Activated CD8-positive, alpha-beta memory T cell treated with anti-CD3 and anti-CD28 coated beads, Interleukin-2, amount 50 U/mL, for 48 hours (primary cell): ENCODE data around the gene PPM1H.
"Not testable (repeated sequence)": the region's sequence is repeated elsewhere in the genome, so short reads cannot be mapped to it uniquely, and the experiment has no call there.

Experiments used
- DNase-seq: peaks from one replicate; pipeline ENCODE4 v3.0.0-alpha.2; 2020

Gene PPM1H

DNA sequence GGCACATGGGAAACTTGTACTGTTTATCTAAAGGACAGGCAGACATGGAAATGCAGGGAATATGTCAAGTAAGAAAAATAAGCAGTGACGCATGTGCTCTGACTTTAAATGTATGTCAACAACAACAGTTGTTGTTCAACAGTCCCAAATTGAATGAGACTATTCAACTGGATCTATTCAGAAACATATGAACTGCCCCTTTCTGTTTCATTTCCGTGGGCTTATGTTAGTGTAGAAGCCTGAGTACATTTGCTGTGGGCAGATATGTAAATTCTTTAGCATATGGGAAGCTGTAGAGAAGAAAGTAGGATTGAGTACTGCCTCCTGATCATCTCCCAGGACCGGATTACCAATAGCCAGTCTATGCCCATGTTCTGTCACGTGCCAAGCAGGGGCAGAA lies 7.4 kb upstream of the PPM1H start:
- not testable (repeated sequence) for DNase-seq

DNA sequence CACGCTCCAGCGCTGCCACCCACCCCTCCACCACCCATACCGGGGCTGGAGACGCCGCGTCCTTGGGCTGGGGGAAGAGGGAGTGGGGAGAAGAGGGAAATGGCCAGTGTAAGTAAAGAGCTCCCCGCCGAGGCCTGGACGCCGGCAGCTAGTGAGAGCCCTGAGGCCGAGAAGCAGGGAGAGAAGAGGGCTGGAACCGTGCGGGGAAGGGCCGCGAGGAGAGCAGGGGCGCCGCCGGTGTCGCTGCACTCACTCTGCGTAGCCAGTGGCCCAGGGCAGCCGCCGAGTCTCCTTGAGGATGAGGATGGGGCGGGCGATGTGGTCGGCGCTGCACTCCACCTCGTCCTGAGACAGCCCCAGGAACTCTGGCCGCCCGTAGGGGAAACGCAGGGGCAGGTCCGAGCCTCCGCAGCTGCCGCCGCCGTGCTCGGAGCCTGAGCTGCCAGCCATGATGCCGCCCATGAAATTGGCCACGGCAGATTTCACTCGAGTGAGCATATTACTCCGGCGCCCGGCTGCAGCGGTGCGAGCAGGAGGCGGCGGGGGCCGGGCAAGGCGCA lies 631 bp downstream of the PPM1H start:
- DNase-seq = peak; percentile 60

DNA sequence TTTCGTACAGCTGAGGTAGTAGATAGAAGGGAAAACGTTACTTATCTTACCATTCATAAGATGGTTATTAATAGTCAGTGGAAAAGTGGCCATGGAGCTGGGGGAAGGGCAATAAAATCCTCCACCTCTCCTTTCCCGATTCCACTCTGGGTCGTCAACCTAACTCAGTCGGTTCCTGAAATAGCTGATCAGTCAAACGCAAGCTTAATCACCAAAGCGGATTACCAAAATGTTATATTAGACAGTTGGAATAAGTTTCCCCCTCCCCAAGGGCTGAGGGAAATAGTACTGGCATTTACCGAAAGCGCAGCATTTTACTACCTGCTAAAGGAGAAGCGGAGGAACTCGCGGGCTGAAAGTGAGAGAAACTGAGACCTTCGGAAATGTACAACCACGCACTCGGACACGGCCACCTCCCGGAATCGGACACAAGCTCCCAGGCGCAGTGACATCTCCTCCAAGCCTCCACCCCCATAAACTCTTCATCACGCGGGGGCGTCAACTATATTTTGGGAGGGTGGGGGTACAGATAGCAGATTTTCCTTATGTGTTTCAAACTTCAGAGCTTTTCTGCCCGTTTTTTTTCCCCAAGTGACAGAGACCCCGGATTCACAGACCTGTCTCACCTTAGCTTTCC lies 1.2 kb downstream of the PPM1H start:
- DNase-seq = no peak

DNA sequence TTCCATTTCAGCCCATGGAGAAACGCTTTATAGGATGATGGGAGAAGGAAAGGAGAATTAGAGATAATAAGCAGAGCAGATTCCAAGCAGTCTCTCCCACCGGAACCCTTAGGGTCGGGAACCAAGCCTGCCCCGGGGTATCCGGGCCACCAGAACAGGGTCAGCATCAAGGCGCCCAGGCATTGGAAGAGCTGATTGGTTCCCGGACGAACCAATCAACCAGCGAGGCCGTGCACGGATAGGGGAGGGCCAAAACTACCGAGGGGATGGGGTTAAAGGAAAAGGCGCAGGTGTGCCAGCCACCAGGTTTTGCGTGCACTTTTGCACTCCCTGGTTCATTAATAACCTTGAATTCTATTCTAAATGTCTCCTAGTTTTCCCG lies 1.7 kb downstream of the PPM1H start:
- no peak for DNase-seq

DNA sequence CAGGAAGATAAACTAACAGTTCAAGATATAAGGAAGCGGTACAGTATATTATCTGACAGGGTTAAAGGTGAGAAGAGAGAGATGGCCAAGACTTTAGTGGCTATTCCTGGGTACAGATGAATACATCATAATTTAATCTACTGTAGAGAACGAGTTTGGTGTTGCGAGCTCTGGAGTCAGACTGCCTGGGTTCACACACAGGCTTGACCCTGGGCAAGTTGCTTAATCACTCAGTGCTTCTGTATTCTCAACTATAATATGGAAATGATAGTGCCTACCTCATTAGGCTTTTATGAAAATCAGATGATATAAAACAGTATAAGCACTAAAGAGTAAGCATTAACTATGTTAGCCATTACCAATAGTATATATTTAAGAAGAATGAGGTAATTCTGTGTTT lies 3.5 kb downstream of the PPM1H start:
- DNase-seq = no peak

DNA sequence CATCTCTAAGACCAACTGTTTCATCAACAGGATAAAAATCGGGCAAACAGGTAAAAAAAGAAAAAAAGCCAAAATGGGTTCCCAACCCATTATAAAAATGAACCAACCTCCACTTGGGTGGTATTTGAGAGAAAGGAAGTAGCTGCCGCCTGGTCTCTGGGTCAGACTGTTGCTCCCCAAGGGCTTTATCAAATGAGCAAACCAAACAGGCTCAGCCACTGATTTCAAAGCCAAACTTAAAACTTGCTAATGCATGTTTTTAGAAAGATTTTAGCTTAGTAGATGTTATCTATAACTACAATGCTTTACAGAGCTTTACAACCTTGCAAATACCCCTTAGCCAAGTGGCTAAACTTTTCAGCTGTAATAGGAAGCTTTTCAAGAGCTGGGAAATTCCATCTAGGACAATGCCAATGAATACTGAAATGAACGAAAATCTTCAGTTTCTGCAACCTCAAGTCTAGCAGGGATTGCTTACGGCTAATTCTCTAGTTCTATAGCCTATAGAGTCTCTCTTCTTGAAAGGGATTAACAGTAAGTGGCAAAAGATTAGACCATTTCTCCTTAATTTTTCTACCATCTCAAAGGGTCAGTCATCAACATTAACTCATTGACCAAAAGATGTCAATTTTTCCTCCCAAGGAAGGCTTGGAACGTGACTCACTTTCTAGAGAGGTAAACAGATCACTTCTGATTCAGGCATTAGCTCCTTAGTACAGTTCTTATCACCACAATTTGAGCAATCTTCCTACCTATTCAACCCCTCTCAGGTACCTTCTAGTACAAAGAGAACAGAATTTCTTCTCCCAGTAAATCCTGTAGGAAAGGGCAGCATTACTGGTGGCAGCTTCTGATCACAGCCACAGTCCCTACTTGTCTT lies 4.2 kb downstream of the PPM1H start:
- DNase-seq = no peak

DNA sequence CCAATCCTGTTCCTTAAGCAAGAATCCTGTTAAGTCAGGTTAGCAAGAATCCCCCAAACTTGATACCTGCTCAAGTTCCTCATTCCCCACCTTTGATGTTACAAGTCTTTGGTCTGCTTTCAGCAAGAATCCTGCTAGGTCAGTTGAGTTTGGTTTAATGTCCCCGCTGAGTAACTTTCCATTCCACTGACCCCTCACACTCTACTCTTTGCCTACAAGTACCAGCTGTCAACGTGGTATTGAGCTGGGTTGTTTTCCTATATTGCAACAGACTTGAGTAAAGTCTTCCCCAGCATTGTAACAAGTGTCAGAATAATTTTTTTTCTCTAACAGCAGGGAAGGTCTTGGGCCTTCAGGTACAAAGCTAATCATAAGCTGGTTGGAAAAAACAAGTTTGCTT lies 6.3 kb downstream of the PPM1H start:
- no peak for DNase-seq

DNA sequence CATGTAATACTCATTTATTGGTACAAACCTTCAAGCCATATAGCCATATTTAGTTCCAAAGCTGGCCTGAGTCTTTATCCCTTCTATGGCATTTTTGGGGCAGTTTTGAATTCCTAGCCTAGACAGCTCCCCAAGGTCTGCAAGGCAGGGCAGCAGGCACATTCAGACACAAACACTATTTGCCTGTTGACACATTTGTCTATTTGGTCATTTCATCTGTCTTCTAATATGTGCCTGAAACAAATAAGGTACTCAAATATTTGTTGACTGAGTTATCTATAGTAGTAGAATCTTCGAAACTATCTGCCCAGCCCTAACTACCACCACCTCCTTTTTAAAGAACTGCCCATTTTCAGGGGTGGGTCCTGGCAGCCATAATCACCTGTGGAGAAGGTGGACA lies 9.3 kb downstream of the PPM1H start:
- no peak for DNase-seq

DNA sequence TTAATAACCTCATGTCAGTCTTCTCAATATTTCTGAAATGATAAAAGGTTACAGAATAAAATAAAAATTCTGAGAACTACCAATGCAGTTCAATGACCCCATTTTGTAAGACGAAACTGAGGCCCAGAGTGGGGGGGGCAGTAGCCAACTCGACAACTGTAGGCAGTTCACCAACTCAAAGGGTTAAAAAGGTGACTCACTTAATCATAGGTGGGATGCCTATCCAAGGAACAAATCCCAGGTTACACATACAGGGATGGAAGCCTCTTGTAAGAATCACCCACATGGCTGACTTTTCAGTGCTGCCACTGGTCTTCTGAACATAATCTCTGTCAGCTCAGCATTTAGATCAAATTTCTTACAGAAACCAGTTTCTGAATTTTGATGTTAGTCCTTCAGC lies 10.9 kb downstream of the PPM1H start:
- DNase-seq = no peak

DNA sequence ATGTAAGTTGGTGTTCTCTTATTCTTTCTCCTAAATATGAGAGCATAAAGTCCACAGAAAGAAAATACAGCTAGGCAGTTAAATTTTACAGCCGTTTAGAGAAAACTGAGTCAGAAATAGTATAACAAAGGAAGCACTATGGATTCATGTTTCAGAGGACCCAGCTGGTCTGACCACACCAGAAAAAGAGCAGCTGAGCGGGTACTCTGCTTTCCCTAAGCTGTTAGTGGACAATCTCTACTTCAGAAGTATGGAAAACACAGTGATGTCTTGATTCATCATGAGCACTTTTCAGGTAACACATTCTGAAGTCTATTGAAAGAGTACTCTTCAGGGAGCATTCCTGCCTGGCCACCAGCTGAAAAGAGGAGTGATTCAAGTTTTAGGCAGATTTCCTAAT lies 12.4 kb downstream of the PPM1H start:
- DNase-seq = no peak

DNA sequence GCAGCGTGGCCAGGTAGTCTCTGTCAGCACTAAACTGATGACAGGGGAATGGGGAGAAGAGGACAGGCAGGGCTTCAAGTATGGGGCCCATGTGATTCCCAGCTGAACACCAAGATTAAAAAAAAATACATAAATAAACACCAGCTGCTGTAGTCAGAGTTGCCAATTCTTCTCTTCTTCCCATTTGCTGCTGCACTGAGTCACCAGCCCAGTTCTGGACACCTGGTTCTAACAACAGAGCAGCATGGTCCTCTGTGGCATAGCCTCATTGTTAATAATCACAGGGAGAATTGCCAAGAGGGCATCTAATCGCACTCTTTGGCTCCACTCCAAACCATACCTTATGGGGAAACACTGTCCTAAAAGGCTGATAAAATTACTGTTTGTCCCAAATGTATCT lies 15.1 kb downstream of the PPM1H start:
- DNase-seq = no peak

DNA sequence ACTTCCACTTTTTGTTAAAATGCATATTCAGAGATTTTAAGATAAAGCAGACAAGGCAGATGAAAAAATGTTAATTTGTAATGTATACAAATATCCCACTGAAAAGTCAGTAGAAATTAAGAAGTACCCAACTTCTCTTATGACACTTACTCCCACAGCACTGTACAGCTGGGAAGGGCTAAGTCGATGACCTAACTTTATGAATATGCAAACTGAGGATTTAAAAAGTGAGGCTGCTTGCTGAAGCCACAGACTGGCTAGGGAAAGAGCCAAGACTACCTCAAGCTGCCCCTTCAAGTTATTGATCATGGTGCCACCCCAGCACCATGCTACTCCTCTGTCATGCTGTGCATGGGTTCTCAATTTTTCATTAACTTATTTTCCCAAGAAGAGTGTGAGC lies 17.0 kb downstream of the PPM1H start:
- no peak for DNase-seq

DNA sequence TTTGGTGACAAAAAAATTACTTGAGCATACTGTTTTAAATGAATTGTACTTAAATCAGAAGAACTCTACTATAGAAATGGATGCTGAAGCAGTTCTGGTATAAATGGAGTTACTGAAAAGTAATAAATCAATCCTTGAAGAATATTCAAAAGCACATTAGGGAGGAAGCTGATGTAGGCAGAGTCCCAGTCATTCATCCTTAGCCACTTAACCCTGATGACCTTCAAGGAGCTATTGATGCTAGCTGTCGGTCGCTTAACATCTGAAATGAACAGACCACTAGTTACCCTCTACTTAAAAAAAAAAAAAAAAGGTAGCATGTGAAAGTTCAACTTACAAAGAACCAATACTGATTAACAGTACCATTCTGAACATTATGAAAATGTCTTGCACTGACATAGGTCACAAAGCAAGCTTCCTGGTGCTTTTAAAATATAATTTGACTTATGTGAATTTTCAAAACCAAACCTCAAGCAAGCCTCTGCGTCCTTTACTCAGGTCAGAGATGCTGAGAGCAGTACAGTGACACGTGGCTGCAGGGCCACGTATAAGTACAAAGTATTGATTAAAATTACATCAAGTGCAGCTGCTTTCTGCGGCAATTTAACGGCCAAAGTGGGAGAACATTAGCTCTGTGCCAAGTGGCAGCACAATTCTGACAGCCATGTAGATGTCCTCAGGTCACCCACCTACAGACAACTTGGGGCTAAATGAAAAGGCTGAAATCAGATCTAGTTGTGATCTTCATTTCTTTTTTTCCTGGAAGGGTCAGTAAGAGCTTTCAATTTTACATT lies 18.1 kb downstream of the PPM1H start:
- DNase-seq = no peak

DNA sequence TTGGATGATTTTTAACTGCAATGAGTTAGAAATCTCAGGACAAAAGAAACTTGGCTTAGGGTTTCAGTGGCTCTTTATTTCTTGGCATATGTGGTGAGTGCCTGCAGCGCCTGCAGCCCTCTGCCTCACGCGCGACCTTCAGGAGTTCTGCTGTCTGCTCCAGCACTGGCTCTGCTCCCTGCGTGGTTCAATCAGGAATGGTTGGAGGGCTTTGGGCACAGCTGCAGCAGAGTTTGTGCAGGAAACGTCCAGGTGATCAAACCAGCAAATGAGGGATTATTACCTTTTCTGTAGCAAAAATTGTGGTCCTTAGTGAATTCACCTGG lies 19.8 kb downstream of the PPM1H start:
- DNase-seq = no peak

DNA sequence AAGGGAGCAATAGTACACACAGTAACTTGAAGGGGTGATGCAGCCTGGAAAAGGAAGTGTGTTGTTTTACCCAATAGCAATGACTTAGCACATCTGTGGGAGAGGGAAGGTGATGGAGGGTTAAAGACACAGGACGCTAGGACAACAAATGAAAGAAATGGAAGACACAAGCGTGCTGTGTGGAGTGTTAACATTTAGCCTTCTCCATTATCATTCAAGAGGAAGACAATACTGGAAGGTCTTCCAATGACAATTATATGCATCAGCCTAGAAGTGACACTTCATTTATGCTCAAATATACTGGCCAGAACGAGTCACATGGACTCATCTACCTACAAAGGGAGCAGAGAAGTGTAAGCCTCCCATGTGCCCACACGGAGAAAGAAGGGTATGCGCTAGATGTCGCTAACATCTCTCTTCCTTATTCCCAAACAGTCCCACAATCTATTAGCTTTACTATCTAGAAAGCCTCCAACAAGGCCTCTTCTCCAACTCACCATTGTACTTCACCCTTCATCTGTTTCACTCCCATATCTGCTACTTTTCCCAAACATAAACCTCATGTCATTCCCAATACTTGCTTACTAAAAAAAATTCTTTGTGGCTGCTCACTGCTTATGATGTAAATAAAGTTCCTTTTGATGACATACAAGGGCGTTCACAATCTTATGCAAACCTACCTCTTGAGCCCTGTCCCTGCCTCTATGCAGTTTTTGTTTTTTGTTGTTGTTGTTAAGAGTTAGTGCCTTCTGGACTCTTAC lies 20.3 kb downstream of the PPM1H start:
- no peak for DNase-seq

DNA sequence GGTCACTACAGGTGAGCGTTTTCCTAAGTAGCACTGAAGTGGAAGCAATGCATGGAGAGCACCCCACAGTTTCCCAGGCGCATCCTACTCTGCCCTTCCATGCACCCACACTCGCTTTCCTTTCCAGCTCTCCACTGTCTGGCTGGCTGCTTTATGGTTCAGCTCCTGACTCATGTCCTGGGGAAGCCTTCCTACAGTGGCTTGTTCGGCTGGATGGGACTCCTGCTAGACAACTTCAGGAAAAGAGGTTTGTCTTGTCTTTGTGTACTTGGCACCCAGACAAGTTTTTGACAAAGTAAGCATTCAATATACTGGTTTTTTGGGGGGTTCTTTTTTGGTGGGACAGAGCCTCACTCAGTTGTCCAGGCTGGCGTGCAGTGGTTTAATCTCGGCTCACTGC lies 21.6 kb downstream of the PPM1H start:
- no peak for DNase-seq

DNA sequence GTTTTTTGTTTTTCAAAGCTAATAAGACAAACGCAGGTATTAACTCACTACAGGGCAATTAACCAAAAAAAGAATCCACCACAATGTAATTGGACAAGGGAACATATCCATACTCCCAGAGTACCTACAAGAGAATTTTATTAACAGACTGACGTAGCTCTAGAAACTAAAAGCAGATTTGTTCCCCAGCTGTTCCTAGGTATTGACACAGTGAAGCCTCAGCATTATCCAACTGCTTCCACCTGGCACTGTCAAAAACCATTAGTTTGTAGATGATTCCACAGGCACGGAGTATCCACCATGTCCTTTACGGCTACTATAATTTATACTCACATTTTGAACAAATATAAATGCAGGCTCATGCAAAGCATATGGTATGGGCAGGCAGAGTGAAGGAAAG lies 22.3 kb downstream of the PPM1H start:
- no peak for DNase-seq

DNA sequence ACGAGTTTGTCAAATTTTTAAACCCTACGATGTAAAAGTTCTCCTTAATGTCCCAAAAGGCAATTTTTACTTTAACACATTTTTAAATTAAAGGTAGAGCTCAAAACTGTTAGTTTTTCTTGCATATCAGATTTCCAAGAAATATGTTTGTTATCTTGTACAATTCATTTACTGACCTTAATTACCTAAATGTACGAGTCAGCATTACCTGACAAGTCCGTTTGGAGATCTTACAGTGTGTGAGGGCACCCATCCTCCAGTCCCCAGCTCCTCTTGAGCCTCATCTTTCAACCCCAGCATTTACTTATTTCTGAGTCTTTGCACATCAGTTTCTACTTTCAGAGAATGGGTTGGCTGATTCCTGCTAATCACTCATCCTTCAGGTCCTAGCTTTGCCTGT lies 23.7 kb downstream of the PPM1H start:
- no peak for DNase-seq

DNA sequence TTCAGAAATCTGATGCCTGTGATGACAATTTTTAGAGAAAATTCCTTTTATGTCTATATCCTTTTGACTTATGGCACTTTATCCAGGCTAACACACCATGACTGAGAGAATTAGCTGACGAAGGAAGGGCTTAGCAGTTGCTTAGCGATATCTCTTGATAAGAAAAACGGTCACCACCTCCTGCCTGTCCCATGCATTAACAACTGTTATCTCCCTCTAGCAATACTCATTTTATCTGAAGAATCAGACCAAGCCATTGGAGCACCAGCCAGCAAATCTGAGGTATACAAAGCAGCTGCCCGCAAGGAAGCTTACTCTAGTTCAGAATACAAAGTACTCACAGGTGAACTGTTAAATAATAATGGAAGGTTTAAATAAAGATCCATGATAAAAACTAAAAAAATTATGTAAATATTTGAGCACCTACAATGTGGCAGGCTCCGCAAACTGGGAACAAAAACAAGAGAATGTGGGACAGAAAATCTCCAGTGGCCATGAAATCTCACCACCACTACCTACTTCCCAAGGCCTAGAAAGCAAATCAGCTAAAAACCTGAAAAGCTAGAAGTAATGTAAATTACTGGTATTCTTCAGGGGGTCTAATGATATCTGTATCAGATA lies 24.3 kb downstream of the PPM1H start:
- no peak for DNase-seq

DNA sequence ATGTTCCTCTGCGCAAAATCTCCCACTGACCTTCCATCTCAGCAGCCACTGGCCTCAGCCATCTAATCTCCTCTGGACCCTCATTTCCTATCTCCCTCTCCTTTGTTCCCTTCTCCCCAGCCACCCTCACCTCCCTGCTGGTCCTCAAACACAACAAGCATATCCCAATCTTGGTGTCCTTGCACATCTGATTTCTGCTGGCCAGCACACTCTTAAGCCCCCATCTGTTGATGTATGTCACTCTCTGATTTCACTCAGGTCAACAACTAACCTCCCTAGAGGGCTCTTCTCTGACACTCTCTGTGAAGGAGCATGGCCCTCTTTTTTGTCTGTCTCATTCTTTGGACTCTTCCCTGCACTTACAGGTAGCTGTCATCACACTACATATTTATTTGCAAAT lies 25.6 kb downstream of the PPM1H start:
- DNase-seq = no peak

DNA sequence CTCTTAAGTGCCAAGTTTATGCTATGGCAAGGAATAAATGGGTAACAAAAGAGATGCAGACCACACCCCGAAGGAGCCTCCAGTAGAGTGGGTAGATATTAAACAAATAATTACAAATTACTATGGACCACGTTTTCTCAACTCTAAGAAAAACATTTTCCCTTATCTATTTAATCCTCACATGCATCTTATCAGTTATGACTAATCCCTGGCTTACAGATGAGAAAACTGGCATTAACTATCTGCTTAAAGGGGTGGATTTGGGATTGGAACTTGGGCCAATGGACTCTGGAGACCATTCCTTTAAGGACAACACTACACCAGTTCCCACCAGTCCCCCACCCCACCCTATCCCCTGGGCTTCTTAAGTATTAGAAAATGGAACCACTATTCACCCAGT lies 26.3 kb downstream of the PPM1H start:
- DNase-seq = no peak

DNA sequence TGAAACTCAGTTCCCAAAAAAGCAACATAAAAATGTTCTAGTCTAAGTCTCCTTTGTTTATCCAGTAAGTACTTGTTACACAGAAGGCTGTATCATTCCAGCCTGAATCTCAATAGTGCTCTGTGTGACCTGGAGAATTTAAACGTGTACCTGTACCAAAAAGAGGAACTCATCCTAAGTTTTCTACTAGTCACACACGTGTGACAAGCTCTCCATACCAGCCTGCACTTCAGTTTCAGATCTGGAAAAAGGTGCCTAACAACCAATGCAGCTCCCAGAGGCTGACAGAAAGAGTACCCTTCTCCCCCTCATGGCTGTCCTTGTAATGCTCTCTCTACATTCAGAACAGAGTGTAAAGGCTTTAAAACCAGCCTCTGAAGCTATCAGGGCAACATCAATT lies 27.4 kb downstream of the PPM1H start:
- DNase-seq = no peak

DNA sequence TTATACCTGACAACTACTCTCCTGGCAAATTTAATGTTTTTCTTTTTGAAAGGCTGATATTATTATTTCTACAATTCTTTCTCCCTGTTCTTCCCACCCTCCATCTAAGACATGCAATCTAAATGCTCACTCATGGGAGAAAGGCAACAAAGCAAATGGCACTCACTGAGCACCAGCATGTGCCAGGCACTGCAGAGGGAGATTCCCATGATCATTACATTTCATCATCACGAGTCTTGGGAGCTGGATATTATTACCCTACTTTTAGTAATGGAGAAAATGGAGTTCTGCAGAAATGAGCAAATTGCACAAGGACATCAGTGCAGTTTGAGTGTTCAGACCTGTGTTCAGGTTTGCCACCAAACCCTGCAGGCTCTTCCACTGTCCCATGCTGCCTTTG lies 27.9 kb downstream of the PPM1H start:
- no peak for DNase-seq
